Ascending aorta (tissue), 2 donors: ENCODE results near the gene KICS2. TPM values are rescaled to one million over a fixed set of nuclear protein-coding genes. Genes with fewer than 3 reads are reported as not detected.

Source experiments
- DNase-seq, 2 donors: peaks; one replicate each; pipeline ENCODE4 v3.0.0-alpha.2; 2019; ENCODE audit warnings: low spot score in 2 of 2
- H3K27ac ChIP-seq, 2 donors: fragments of 200-600 bp; sonication (generic); one replicate each; pipeline ENCODE4 v1.5.1; 2016 to 2017; ENCODE audit warnings: mild to moderate bottlenecking in 1 of 2
- H3K27me3 ChIP-seq: fragments of 200-600 bp; sonication (generic); one replicate; pipeline ENCODE4 v1.5.1; 2017
- H3K36me3 ChIP-seq, 2 donors: fragments of 200-600 bp; sonication (generic); one replicate each; pipeline ENCODE4 v1.5.1; 2016
- H3K4me1 ChIP-seq, 2 donors: fragments of 200-600 bp; sonication (generic); one replicate each; pipeline ENCODE4 v1.5.1; 2016 to 2017; ENCODE audit warnings: mild to moderate bottlenecking in 1 of 2
- H3K4me3 ChIP-seq, 2 donors: fragments of 200-600 bp; sonication (generic); one replicate each; pipeline ENCODE4 v1.5.1; 2016 to 2017; ENCODE audit warnings: mild to moderate bottlenecking in 1 of 2
- H3K9me3 ChIP-seq, 2 donors: fragments of 200-600 bp; sonication (generic); one replicate each; pipeline ENCODE4 v1.5.1; 2016
- CTCF ChIP-seq, 3 experiments: fragments of 200-600 bp in 2 of 3; fragments of 450-650 bp in 1 of 3; sonication (generic) in 2 of 3; IDR thresholded peaks; one replicate each; pipeline ENCODE4 v1.5.1; 2016 to 2019; ENCODE audit warnings: antibody characterized with exemption in 3 of 3, mild to moderate bottlenecking in 1 of 3, moderate library complexity in 1 of 3
- intact Hi-C: fragments of 100-400 bp; cut with DNase I; formaldehyde crosslinking; loops from one replicate; pipeline ENCODE4 v1.15.1; 2023
- total RNA-seq: library from RNA; depleted of rRNA; stranded (reverse); fragments of >200 nt; gene quantifications from one replicate; pipeline ENCODE4 v1.1.0, GENCODE V29; 2016

KICS2 gene
- total RNA-seq, 1 donor from 2014 or later, result 0.75 TPM

- Histone ChIP-seq H3K27me3 (no peaks in the 10 kb centered on the region), H3K9me3 (no peaks in the 10 kb centered on the region), H3K27ac (no peak overlapping the region), H3K4me1 (no peaks in the 10 kb centered on the region), H3K36me3 (no peaks in the 10 kb centered on the region), H3K4me3 (no peak overlapping the region)
- intact Hi-C loops, result loop anchor here (10.0 kb wide), 3 partner anchors 145 to 525 kb away; partner anchors contain the start of gene GNS
- DNase-seq, result no peak
- no peak for TF ChIP-seq CTCF (IDR thresholded peaks at IDR 0.05)
These were observed 7.7 kb upstream of the KICS2 start for GRCh38 chr12:64229796-64230195.

DNA sequence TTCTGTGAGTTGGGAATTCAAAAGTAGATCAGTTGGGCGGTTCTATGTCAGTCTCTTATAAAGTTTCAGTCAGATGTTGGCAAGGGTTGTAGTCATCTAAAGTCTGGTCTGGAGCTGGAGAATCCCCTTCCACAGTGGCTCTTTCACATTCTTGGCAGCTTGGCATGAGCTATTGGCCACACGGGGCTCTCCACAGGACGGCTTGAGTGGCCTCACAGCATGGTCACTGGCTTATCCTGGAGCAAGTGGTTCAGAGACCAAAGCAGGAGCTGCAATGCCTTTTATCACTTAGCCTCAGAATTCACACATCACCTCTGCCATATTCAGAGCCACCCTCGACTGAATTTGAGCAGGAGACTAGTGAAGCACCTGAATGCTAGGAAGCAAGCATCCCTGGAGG, 7.1 kb upstream of the KICS2 start:
- no peaks in the 10 kb centered on the region for H3K36me3 ChIP-seq
- DNase-seq, result no peak
- no peak for TF ChIP-seq CTCF (IDR thresholded peaks at IDR 0.05)
- no peaks in the 10 kb centered on the region for H3K9me3 ChIP-seq
- no peaks in the 10 kb centered on the region for H3K27me3 ChIP-seq
- no peak overlapping the region for H3K4me3 ChIP-seq
- H3K4me1 ChIP-seq, result no peaks in the 10 kb centered on the region
- intact Hi-C loops, result loop anchor here (10.0 kb wide), 3 partner anchors 144 to 526 kb away; partner anchors contain the start of gene GNS
- no peak overlapping the region for H3K27ac ChIP-seq

- intact Hi-C loops, result loop anchor here (10.0 kb wide), 3 partner anchors 141 to 529 kb away; partner anchors contain the start of gene GNS
- Histone ChIP-seq H3K27me3 (no peaks in the 10 kb centered on the region), H3K9me3 (no peaks in the 10 kb centered on the region), H3K4me3 (no peak overlapping the region), H3K4me1 (peaks cover 0 to 5% of the 10 kb centered on the region in 2 donors), H3K36me3 (no peaks in the 10 kb centered on the region), H3K27ac (no peak overlapping the region)
- no peak for DNase-seq
- TF ChIP-seq CTCF (IDR thresholded peaks at IDR 0.05), result no peak
These were observed 3.5 kb upstream of the KICS2 start for GRCh38 chr12:64225626-64226025.

DNA sequence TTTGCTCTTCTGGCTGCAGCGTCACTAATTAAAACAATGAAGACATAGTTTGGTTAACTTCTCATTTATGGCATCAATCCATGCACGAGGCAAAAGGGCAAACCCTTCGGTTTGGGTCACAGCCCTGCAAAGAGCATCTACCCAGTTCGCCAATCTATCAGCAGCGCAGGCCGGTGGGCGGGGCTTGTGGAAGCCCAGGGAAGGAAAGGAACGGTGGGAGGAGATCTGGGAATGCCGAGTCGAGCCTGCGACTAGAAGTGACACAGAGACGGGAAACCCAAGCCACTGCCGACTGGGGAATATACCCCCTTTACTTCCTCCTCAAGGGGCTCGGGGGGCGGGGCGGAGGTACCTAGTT, 466 bp downstream of the KICS2 start:
- peak; percentile 53 to 93 for DNase-seq
- peak overlapping the region; percentile 74 to 79 for H3K4me3 ChIP-seq
- no peaks in the 10 kb centered on the region for H3K9me3 ChIP-seq
- TF ChIP-seq CTCF (IDR thresholded peaks at IDR 0.05), result no peak
- H3K27me3 ChIP-seq, result no peaks in the 10 kb centered on the region
- intact Hi-C loops, result loop anchor here (1.0 to 10.0 kb wide), 7 partner anchors 40 to 533 kb away; partner anchors contain the start of genes GNS, RXYLT1 and XPOT
- no peaks in the 10 kb centered on the region for H3K36me3 ChIP-seq
- peaks cover 0 to 5% of the 10 kb centered on the region in 2 donors for H3K4me1 ChIP-seq
- peak overlapping the region; percentile 91 to 95 for H3K27ac ChIP-seq

DNA sequence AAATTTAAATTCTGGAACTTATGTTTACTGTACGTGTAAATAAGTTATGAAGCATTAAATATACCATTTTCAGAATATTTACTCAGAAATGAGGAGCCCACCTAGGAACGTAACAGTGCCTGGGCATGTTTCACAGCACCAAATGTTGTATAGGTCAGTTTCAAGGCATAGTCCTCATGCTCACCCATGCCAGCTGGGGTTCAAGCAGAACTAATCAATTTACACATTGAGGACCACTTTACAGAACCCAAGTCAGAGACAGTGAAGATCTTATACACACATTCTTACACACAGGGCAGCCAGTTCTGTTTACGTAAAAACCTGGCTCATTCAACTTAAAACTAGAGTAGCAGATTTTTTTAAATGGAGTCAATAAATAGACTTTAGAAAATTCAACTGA, 2.0 kb downstream of the KICS2 start:
- DNase-seq, result no peak
- Histone ChIP-seq H3K27me3 (no peaks in the 10 kb centered on the region), H3K36me3 (no peaks in the 10 kb centered on the region), H3K27ac (no peak overlapping the region), H3K9me3 (no peaks in the 10 kb centered on the region), H3K4me1 (peaks cover 0 to 5% of the 10 kb centered on the region in 2 donors), H3K4me3 (no peak overlapping the region)
- intact Hi-C loops, result loop anchor here (10.0 kb wide), 3 partner anchors 135 to 535 kb away; partner anchors contain the start of gene GNS
- no peak for TF ChIP-seq CTCF (IDR thresholded peaks at IDR 0.05)

DNA sequence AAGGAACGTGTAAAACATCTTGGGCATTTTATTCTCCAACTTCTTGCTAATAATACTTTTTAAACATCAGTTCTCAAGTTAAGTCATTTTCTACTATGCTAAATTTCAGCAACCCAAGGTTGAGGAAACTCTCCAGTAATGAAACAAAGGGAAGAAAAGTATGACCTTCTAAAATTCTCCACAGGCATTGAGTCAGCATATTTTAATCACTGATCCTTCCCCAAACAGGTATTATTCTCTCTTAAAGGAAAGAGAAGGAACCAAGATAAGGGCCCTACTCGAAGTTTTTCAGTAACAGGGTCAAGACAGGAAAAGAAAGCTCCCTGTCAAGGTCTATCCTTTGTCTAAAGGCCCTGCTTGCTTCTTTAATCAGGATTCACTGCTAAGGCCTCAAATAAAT, 3.0 kb downstream of the KICS2 start:
- no peak for TF ChIP-seq CTCF (IDR thresholded peaks at IDR 0.05)
- Histone ChIP-seq H3K27ac (no peak overlapping the region), H3K36me3 (no peaks in the 10 kb centered on the region), H3K4me1 (peaks cover 0 to 5% of the 10 kb centered on the region in 2 donors), H3K9me3 (no peaks in the 10 kb centered on the region), H3K27me3 (no peaks in the 10 kb centered on the region), H3K4me3 (no peak overlapping the region)
- no peak for DNase-seq
- intact Hi-C loops, result no loop called here
